Measurements from ENCODE around the gene ARHGAP25.

The ARHGAP25 gene

DNA sequence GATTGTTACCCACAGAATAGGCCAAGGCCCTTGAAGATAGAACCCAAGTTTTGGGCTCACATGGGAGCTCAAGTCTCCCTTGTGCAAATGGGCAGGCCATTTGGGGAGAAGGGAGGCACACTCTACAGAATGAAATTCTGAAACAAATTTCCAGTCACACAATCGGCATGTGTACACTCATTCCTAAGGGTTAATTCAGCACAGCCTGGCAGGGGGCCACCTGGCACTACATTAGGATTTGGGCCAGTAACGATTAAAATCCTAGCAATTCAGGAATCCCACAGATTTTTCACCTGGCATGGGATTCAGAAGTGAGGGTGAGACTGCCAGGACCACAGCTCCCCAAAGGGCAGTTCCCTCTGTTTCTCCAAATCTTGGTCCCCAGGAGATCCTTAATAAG is 90.2 kb downstream of the ARHGAP25 start:
- no peaks in the 10 kb centered on the region for H3K36me3 ChIP-seq (ENCODE audit: insufficient read depth, low read length)
- peaks cover 5% of the 10 kb centered on the region; the same call in 1 of the 2 replicates for H3K4me1 ChIP-seq (ENCODE audit: insufficient read depth, low read length)
- H3K9me3 ChIP-seq (ENCODE audit: control insufficient read depth, insufficient read depth, low read length) = 0 out of 2 replicates have a peak, but pooled peaks cover 3% of the 10 kb centered on the region
- H3K9ac ChIP-seq (ENCODE audit: low read depth, low read length) = no peak overlapping the region

DNA sequence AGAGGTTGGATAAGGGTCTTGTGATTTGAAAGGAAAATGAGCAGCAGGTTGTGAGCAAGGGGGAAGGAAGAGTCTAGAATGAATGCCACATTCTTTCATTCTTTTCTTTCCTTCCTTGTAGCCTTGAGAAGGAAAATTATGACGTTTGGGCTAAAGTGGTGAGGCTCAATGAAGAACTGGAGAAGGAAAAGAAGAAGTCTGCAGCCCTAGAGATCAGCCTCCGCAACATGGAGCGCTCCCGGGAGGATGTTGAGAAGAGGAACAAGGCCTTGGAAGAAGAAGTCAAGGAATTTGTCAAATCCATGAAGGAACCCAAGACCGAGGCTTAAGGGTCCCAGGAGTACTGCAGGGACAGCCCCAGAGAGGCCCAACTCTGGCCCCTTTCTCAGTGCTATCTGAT is 91.3 kb downstream of the ARHGAP25 start:
- H3K36me3 ChIP-seq (ENCODE audit: insufficient read depth, low read length) = no peaks in the 10 kb centered on the region
- no peak overlapping the region for H3K9ac ChIP-seq (ENCODE audit: low read depth, low read length)
- H3K9me3 ChIP-seq (ENCODE audit: control insufficient read depth, insufficient read depth, low read length) = 0 out of 2 replicates have a peak, but pooled peaks cover 3% of the 10 kb centered on the region
- H3K4me1 ChIP-seq (ENCODE audit: insufficient read depth, low read length) = peaks cover 5% of the 10 kb centered on the region; the same call in 1 of the 2 replicates

DNA sequence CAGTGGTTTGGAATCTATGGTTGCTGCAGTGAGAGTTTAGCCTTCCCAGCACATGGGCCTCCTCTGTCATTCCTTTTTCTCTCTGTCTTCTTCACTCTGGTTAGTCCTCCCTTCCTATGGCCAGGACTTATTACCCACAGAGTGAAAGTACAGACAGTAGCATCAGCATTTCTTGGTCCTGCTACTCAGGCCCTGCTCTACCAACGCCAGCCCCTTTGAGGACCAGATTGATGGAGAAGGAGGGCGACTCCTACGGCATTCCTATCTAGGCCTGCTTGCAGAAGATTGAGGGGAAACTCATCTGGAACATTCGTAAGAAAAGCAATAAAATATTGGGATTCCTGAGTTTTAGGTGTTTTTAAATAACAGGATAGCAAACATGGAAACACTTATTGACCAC is 93.1 kb downstream of the ARHGAP25 start:
- Histone ChIP-seq H3K4me1 (ENCODE audit: insufficient read depth, low read length) (peaks cover 10% of the 10 kb centered on the region; the same call in 1 of the 2 replicates), H3K36me3 (ENCODE audit: insufficient read depth, low read length) (no peaks in the 10 kb centered on the region), H3K9me3 (ENCODE audit: control insufficient read depth, insufficient read depth, low read length) (0 out of 2 replicates have a peak, but pooled peaks cover 3% of the 10 kb centered on the region), H3K9ac (ENCODE audit: low read depth, low read length) (no peak overlapping the region)

DNA sequence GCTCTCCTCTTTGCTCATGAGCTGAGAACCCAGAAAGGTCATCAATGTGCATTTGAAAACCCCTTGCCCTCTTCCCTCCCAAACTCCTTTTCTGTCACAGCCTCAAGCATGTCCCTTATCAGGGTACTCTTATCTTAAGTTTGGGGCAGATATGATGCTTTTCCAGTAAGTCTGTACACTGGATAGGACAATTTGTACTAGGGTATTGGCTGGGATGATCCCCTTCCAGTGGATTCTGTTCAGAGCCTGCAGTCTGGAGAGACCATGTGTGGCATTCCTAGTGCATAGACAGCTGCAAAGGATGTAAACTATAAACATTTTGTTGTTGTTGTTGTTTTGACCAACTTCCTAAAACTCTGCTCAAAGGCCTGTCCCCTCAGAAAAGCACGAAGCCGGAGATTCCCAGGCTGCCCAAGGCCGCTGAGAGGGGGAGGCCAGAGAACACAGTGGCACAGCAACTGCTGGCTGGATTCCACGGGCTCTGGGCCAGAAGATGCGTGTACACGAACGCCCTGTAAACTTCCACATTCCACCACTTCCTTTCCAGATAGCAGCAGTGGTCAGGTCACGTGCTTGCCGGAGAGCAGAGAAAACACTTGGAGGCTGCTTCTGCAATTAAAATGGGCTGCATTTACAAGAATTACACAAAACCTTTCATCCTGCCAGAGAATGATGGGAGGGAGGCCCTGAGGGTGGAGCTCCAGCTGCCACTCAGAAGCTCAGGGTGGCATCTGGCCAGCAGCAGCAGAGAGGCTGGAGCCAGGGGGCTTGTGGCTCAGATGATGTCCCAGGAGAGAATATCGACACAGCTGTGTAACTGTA is 94.5 kb downstream of the ARHGAP25 start:
- peaks cover 10% of the 10 kb centered on the region; the same call in 1 of the 2 replicates for H3K4me1 ChIP-seq (ENCODE audit: insufficient read depth, low read length)
- H3K9me3 ChIP-seq (ENCODE audit: control insufficient read depth, insufficient read depth, low read length) = no peaks in the 10 kb centered on the region
- H3K9ac ChIP-seq (ENCODE audit: low read depth, low read length) = no peak overlapping the region
- no peaks in the 10 kb centered on the region for H3K36me3 ChIP-seq (ENCODE audit: insufficient read depth, low read length)

DNA sequence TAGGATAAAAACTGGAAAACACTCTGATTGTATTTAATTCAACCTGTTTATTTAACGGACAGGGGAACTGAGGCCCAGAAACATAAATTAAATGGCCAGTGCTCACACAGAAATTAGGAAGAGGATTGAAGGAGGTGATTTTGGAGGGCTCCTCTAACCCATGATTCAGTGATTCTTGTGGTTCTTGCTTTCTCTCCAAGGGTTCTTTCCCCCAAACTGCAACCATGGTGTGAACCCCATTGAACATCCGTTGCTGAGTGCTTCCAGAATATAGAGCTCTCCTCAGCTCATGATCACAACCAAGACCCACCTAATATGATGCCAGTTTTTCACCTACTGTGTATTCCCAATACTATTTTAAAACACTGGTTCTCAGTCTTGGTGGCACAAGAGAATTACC is 95.1 kb downstream of the ARHGAP25 start:
- Histone ChIP-seq H3K9ac (ENCODE audit: low read depth, low read length) (no peak overlapping the region), H3K4me1 (ENCODE audit: insufficient read depth, low read length) (peaks cover 10% of the 10 kb centered on the region; the same call in 1 of the 2 replicates), H3K36me3 (ENCODE audit: insufficient read depth, low read length) (no peaks in the 10 kb centered on the region), H3K9me3 (ENCODE audit: control insufficient read depth, insufficient read depth, low read length) (no peaks in the 10 kb centered on the region)

DNA sequence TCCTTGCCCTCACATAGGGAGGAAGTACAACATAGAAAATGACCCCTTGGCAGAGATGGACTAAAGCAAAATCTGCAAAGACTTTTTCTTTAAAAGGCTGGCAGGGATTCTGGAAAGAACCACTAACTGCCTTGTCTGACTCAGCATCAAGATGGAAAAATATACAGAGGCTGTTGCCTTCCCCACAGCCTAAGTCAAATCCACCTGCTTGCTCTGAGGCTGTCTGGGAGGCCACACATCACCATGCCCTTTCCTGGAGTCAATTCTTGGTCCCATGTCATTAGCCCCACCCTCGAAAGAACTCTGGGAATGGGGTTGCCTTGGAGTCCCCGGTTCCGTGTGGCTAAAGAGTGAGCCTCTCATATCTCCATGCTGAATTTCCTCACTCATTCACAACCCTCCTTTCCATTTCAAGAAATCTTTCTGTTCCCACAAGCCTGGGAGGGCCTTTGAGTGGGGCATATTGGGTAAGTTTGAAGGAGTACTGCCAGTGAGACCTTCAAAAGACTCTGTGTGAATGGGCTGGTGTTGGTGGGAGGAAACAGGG is 97.1 kb downstream of the ARHGAP25 start:
- Histone ChIP-seq H3K4me1 (ENCODE audit: insufficient read depth, low read length) (peaks cover 10% of the 10 kb centered on the region; the same call in 1 of the 2 replicates), H3K36me3 (ENCODE audit: insufficient read depth, low read length) (no peaks in the 10 kb centered on the region), H3K9ac (ENCODE audit: low read depth, low read length) (no peak overlapping the region), H3K9me3 (ENCODE audit: control insufficient read depth, insufficient read depth, low read length) (no peaks in the 10 kb centered on the region)

DNA sequence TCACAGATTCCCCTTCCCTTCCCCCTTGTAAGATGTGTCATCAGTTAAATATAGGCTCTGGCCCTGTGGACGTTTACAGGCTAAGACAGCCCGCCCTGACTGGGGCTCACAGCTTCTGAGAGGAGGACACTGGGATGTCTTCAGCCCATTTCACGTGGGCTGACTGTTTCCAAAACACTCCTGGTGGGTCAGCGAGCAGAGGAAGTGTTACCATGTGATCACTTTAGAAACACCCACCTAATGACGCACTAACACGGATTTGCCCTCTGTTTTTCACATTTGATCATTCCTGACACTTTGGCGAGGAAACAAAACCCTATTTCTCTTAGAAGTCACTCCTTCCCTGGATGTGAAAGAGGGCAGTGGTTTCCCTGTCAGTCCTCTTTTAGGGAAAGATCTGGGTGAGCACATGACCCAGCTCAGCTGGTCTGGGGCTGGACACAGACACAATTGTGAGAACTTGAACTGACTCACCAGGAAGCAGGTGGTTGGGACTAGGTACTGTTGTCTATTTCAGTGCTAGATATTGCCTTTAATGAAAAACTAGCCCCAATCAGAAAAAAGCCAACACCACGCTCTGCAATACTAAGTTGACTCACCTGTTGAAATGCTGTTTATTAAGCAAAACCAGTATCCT is 97.7 kb downstream of the ARHGAP25 start:
- peaks cover 10% of the 10 kb centered on the region; the same call in 1 of the 2 replicates for H3K4me1 ChIP-seq (ENCODE audit: insufficient read depth, low read length)
- H3K36me3 ChIP-seq (ENCODE audit: insufficient read depth, low read length) = no peaks in the 10 kb centered on the region
- no peak overlapping the region for H3K9ac ChIP-seq (ENCODE audit: low read depth, low read length)
- H3K9me3 ChIP-seq (ENCODE audit: control insufficient read depth, insufficient read depth, low read length) = no peaks in the 10 kb centered on the region

DNA sequence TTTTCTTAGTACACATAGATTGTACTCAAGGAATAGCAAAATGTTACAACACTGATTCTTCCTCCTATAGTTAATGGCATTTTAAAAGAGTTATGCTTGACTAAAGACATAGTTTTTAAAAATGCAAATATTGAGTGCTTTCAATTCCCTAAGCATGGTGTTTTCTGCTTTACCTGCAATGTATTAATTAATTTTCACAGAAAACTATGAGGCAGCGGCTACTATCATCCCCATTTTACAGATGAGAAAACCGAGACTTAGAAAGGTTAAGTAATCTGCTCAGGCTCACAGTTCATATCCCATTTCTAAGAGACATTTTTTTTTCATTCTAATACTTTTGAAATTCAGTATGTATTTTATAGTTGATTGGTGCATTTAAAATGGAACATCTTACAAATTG is 98.6 kb downstream of the ARHGAP25 start:
- H3K9ac ChIP-seq (ENCODE audit: low read depth, low read length) = no peak overlapping the region

DNA sequence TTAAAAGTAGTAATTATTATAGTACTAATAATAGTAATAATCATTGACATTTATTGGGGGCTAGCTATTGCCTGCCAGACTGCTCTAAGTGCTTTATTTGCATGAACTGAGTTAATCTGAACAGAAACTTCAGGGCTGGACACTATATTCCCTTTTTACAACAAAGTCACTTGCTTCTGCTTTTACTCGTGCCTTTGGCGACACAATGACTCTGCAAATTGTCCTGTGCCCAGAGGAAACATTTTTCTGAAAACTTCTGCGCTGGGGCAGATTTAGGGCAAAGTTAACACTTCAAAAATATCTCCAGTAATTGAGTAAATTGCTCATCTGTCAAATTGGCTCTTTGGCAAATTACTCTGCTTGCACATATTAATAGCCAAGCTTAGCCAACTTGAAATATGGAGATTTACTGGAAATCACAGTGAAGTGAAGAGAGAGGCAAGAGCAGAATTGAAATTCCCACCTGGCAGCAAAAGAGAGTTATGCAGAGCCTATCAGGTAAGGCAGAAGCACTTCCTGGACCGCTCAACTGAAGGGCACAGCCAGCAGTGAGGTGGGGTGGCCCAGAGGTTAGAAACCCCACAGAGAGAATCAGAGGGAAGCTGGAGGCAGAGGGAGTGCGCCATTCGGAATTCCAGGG is 100.2 kb downstream of the ARHGAP25 start:
- Histone ChIP-seq H3K9ac (ENCODE audit: low read depth, low read length) (no peak overlapping the region), H3K36me3 (ENCODE audit: insufficient read depth, low read length) (no peaks in the 10 kb centered on the region), H3K9me3 (ENCODE audit: control insufficient read depth, insufficient read depth, low read length) (no peaks in the 10 kb centered on the region), H3K4me1 (ENCODE audit: insufficient read depth, low read length) (peaks cover 6% of the 10 kb centered on the region; the same call in 1 of the 2 replicates)

More for the DNA sequence above, 98.6 kb downstream of the ARHGAP25 start:
- H3K36me3 ChIP-seq (ENCODE audit: insufficient read depth, low read length) = no peaks in the 10 kb centered on the region
- H3K9me3 ChIP-seq (ENCODE audit: control insufficient read depth, insufficient read depth, low read length) = no peaks in the 10 kb centered on the region
- H3K4me1 ChIP-seq (ENCODE audit: insufficient read depth, low read length) = peaks cover 10% of the 10 kb centered on the region; the same call in 1 of the 2 replicates

DNA sequence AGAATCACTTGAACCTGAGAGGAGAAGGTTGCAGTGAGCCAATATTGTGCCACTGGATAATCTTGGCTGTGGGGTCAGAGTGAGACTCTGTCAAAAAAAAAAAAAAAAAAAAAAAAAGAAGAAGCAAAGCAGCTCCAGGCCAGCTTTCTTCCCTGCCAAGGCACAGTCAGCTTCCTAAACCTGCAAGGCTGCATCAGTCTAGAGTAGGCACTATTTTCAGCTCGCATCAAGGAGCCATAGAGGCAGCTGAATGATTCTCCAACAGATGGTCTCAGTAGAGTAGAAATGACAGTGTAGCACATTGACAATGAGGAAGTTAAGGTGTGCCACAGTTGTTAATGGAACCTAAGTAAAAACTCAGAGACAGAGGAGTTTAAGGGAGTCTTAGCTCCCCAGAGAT is 101.0 kb downstream of the ARHGAP25 start:
- Histone ChIP-seq H3K36me3 (ENCODE audit: insufficient read depth, low read length) (no peaks in the 10 kb centered on the region), H3K4me1 (ENCODE audit: insufficient read depth, low read length) (peaks cover 6% of the 10 kb centered on the region; the same call in 1 of the 2 replicates), H3K9me3 (ENCODE audit: control insufficient read depth, insufficient read depth, low read length) (peaks cover 4% of the 10 kb centered on the region; the same call in 1 of the 2 replicates), H3K9ac (ENCODE audit: low read depth, low read length) (no peak overlapping the region)

DNA sequence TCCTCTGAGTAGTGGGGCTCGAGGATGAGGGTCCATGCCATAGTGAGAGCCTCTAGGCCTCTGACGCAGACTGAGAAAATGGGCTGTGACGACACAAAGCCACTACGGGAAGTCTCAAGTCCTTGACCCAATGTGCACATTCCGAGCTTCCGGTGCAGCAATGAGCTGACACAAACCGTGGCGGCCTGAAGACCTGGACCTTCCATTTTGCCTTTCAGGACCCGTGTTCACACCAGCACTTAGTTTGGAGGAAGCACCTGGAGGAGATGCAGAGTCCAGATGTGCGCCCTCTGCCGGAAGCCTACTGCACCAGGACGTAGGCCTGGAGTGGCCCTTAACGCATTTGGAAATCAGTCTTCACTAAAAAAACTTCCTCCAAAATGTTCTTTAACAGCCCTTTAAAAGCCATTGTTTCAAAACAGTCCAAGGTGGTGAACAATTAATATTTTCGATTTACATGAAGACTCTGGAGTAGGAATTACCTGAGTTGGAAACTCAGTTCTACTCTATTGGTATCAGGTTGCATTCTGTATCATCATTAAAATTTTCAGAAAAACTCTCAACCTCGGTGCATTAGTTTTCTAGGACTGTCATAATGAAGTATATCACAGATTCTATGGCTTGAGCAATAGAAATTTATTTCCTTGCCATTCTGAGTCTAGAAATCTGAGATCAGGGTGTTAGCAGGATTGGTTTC is 102.7 kb downstream of the ARHGAP25 start:
- Histone ChIP-seq H3K36me3 (ENCODE audit: insufficient read depth, low read length) (no peaks in the 10 kb centered on the region), H3K4me1 (ENCODE audit: insufficient read depth, low read length) (peaks cover 4% of the 10 kb centered on the region; the same call in 1 of the 2 replicates), H3K9ac (ENCODE audit: low read depth, low read length) (no peak overlapping the region), H3K9me3 (ENCODE audit: control insufficient read depth, insufficient read depth, low read length) (peaks cover 4% of the 10 kb centered on the region; the same call in 1 of the 2 replicates)

DNA sequence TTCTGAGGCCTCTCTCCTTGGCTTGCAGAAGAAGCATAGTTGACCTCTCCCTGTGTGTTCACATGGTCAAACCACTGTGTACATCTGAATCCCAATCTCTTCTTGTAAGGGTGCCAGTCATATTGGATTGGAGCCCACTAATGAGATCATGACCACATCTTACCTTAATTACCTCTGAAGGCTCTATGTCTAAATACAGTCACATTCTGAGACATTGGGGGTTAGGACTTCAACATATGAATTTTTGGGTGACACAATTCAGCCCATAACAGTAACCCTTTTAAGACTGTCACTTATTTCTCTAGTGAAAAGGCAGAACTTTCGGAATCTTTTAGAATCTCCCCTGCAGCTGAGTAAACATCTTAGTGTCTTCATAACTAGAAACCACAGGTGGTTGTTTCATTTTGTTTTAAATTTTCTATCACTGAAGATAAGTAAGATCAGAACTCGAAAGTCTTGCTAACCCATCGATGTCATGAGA is 103.3 kb downstream of the ARHGAP25 start:
- no peak overlapping the region for H3K9ac ChIP-seq (ENCODE audit: low read depth, low read length)
- peaks cover 4% of the 10 kb centered on the region; the same call in 1 of the 2 replicates for H3K9me3 ChIP-seq (ENCODE audit: control insufficient read depth, insufficient read depth, low read length)
- no peaks in the 10 kb centered on the region for H3K36me3 ChIP-seq (ENCODE audit: insufficient read depth, low read length)
- H3K4me1 ChIP-seq (ENCODE audit: insufficient read depth, low read length) = no peaks in the 10 kb centered on the region

DNA sequence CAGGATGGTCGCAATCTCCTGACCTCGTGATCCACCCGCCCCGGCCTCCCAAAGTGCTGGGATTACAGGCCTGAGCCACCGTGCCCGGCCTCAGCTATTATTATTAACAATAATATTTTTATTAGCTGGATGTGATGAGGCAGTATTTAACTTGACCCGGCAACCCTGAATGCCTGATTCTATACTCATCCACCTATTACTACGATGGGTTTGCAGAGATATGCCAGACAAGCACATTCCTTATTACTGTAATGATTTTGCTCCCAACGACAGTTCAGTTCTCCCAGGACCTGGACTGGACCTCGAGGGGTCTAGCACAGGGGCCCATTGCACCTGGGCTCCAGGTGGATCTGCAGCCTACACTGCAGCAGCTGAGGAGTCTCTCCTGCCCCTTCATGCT is 104.0 kb downstream of the ARHGAP25 start:
- Histone ChIP-seq H3K9ac (ENCODE audit: low read depth, low read length) (no peak overlapping the region), H3K9me3 (ENCODE audit: control insufficient read depth, insufficient read depth, low read length) (peaks cover 4% of the 10 kb centered on the region; the same call in 1 of the 2 replicates), H3K4me1 (ENCODE audit: insufficient read depth, low read length) (no peaks in the 10 kb centered on the region), H3K36me3 (ENCODE audit: insufficient read depth, low read length) (no peaks in the 10 kb centered on the region)

Measured in ES-I3 (cell line).